ENCODE data around the gene VWF. TPM values are rescaled to one million over a fixed set of nuclear protein-coding genes. Genes with fewer than 3 reads are reported as not detected.

The VWF gene
- total RNA-seq, 1 experiment from 2014 or later, result not detected

GRCh38 chr12:6095269-6095668, 29.2 kb downstream of the VWF start:
- Histone ChIP-seq H3K36me3 (ENCODE audit: low read depth, low read length) (no peaks in the 10 kb centered on the region), H3K79me2 (ENCODE audit: low read length) (no peaks in the 10 kb centered on the region), H3K9ac (ENCODE audit: low read length) (no peak overlapping the region), H3K4me3 (ENCODE audit: low read length) (no peak overlapping the region), H4K20me1 (ENCODE audit: low read length) (no peaks in the 10 kb centered on the region), H3K4me2 (ENCODE audit: low read length) (no peak overlapping the region), H3K27ac (ENCODE audit: low read length) (no peak overlapping the region), H3K27me3 (ENCODE audit: low read length) (no peaks in the 10 kb centered on the region), H3F3A (ENCODE audit: low read length, unreplicated experiment) (no peaks in the 10 kb centered on the region), H2AFZ (ENCODE audit: low read length) (no peak overlapping the region), H3K9me2 (replicated peaks; ENCODE audit: low read length) (no peaks in the 10 kb centered on the region), H3K9me3 (ENCODE audit: low read length) (no peaks in the 10 kb centered on the region), H3K4me1 (ENCODE audit: insufficient read depth, low read length) (peaks cover 37% of the 10 kb centered on the region)
- CTCF ChIA-PET, result no interaction called here
- TF ChIP-seq EZH2 (IDR thresholded peaks at IDR 0.05; ENCODE audit: low read length, unreplicated experiment) (no peak), CTCF (conservative IDR thresholded peaks at IDR 0.05; ENCODE audit: low read depth, low read length) (no peak), EZH2phosphoT487 (IDR thresholded peaks at IDR 0.05; ENCODE audit: borderline replicate concordance, low read length) (no peak)
- BruUV-seq (replicated peaks), result no TSS peak
- ATAC-seq (no peak), DNase-seq (no peak)
- intact Hi-C loops (cut with micrococcal nuclease), result no loop called here
- POLR2A ChIA-PET (ENCODE audit: unreplicated experiment), result no interaction called here

DNA sequence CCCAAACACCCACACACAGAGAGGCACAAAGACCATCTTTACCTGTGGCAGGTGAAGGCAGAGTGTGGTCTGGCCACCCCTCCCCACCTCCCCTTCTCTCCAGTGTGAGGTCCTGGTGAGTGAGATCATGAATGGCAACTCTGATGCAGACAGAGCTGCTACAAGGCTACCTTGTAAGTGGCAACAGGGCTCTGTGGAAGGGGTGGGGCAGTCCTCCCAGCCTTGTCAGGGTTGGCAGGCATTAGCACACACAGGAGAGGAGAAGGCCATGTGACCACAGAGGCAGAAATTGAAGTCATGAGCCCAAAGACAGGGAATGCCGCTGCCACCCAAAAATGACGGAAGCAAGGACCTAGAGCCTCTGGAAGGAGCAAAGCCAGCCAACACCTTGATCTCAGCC, 30.7 kb downstream of the VWF start:
- BruUV-seq (replicated peaks), result no TSS peak
- POLR2A ChIA-PET (ENCODE audit: unreplicated experiment), result no interaction called here
- CTCF ChIA-PET, result no interaction called here
- no peak overlapping the region for H3K9ac ChIP-seq (ENCODE audit: low read length)
- no peaks in the 10 kb centered on the region for H3K9me3 ChIP-seq (ENCODE audit: low read length)
- peak; percentile 16; the same call in 1 of the 2 replicates for ATAC-seq
- intact Hi-C loops (cut with micrococcal nuclease), result no loop called here
- H3K27ac ChIP-seq (ENCODE audit: low read length), result peak overlapping the region; percentile 85
- no peaks in the 10 kb centered on the region for H3K27me3 ChIP-seq (ENCODE audit: low read length)
- peak; percentile 35 for DNase-seq
- H3F3A ChIP-seq (ENCODE audit: low read length, unreplicated experiment), result no peaks in the 10 kb centered on the region
- TF ChIP-seq EZH2 (IDR thresholded peaks at IDR 0.05; ENCODE audit: low read length, unreplicated experiment) (no peak), CTCF (conservative IDR thresholded peaks at IDR 0.05; ENCODE audit: low read depth, low read length) (no peak), EZH2phosphoT487 (IDR thresholded peaks at IDR 0.05; ENCODE audit: borderline replicate concordance, low read length) (no peak)
- no peaks in the 10 kb centered on the region for H3K36me3 ChIP-seq (ENCODE audit: low read depth, low read length)
- H3K4me2 ChIP-seq (ENCODE audit: low read length), result peak overlapping the region; percentile 84
- H3K79me2 ChIP-seq (ENCODE audit: low read length), result no peaks in the 10 kb centered on the region
- peak overlapping the region; percentile 51; the same call in 1 of the 2 replicates for H3K4me3 ChIP-seq (ENCODE audit: low read length)
- H3K9me2 ChIP-seq (replicated peaks; ENCODE audit: low read length), result no peaks in the 10 kb centered on the region
- H3K4me1 ChIP-seq (ENCODE audit: insufficient read depth, low read length), result peaks cover 46% of the 10 kb centered on the region
- no peaks in the 10 kb centered on the region for H4K20me1 ChIP-seq (ENCODE audit: low read length)
- H2AFZ ChIP-seq (ENCODE audit: low read length), result peak overlapping the region; percentile 69; the same call in 1 of the 2 replicates

DNA sequence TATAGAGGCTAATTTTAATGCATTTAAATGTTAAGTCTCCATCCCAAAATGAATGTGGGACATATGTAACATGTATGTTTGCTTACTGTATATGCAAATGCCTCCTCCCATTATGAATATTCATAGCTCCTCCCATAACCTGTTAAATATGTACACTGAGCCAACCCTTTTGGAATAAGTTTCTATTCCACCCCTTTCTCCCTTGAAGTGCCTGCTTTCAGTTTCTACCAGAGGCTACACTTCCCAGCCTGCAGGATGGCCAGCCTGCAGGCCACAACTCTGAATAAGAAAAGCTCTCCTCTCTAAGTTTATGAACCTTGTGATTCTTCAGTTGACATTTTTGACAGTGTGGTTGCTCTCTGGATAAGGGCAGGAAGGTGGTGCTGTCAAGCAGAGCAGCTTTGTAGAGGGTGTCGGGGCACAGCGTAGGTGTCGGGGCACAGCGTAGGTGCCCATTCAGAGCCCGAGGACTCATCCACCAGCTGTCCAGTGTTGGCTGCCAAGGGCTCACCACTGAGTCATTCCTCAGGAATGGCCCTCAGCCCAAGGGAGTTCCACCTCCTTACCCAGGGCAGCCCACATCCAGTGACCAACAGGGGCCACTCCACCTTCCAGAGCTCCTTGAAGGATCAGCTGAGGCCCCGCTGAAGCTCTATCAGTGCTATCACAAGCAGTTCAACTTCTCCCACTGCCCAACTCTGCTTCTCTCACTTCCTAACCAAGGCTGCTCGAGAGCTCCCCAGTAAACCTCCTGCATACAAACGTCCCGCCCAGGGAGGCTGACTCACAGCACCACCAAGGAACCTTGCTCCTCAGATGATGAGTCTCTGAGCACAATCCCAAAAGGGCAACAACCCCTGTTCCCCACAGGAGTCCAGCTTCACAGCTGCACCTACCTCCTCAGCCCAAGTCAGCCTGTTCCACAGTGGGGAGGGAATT, 31.4 kb downstream of the VWF start:
- intact Hi-C loops (cut with micrococcal nuclease), result no loop called here

More for the DNA sequence above, 31.4 kb downstream of the VWF start:
- Histone ChIP-seq H3K4me2 (ENCODE audit: low read length) (peak overlapping the region; percentile 84), H3K4me1 (ENCODE audit: insufficient read depth, low read length) (peaks cover 49% of the 10 kb centered on the region), H3K9me3 (ENCODE audit: low read length) (no peaks in the 10 kb centered on the region), H3K4me3 (ENCODE audit: low read length) (peak overlapping the region; percentile 51), H3K9me2 (replicated peaks; ENCODE audit: low read length) (no peaks in the 10 kb centered on the region), H3K27ac (ENCODE audit: low read length) (peak overlapping the region; percentile 85), H4K20me1 (ENCODE audit: low read length) (no peaks in the 10 kb centered on the region), H3K9ac (ENCODE audit: low read length) (no peak overlapping the region), H3K36me3 (ENCODE audit: low read depth, low read length) (no peaks in the 10 kb centered on the region), H3F3A (ENCODE audit: low read length, unreplicated experiment) (no peaks in the 10 kb centered on the region), H3K79me2 (ENCODE audit: low read length) (no peaks in the 10 kb centered on the region), H3K27me3 (ENCODE audit: low read length) (no peaks in the 10 kb centered on the region), H2AFZ (ENCODE audit: low read length) (peak overlapping the region; percentile 69)
- DNase-seq, result peak; percentile 93
- no TSS peak for BruUV-seq (replicated peaks)
- ATAC-seq, result peak; percentile 90
- TF ChIP-seq EZH2phosphoT487 (IDR thresholded peaks at IDR 0.05; ENCODE audit: borderline replicate concordance, low read length) (no peak), CTCF (conservative IDR thresholded peaks at IDR 0.05; ENCODE audit: low read depth, low read length) (no peak), EZH2 (IDR thresholded peaks at IDR 0.05; ENCODE audit: low read length, unreplicated experiment) (no peak)
- ChIA-PET POLR2A (ENCODE audit: unreplicated experiment) (no interaction called here), CTCF (no interaction called here)

Data from PC-3 (cell line).